OCI-LY7 (cell line): ENCODE results near the gene CYB5R3.

Experiments used
- CTCF ChIP-seq: fragments of 200-600 bp; sonication (generic); conservative IDR thresholded peaks from 2 replicates; pipeline ENCODE4 v1.5.1; 2014; ENCODE audit warnings: mild to moderate bottlenecking, antibody characterized with exemption, low read length, moderate library complexity, mixed read lengths
- EZH2phosphoT487 ChIP-seq: fragments of 200-600 bp; sonication (generic); IDR thresholded peaks from 2 replicates; pipeline ENCODE4 v1.6.1; 2018; ENCODE audit warnings: low read depth, borderline replicate concordance, mild to moderate bottlenecking, mixed run types, antibody characterized with exemption, low read length, moderate library complexity, mixed read lengths

- TF ChIP-seq CTCF (no peak), EZH2phosphoT487 (no peak)
These were observed 25.9 kb downstream of the CYB5R3 start for GRCh38 chr22:42623301-42623751.
